ENCODE data around the gene RASD2. TPM values are rescaled to one million over a fixed set of nuclear protein-coding genes. Genes with fewer than 3 reads are reported as not detected.

Gene RASD2
- total and polyA plus RNA-seq, 10 of the 15 experiments (the other 5 are each of a cell fraction or from before 2014, with no cell fraction given) = 0.03 TPM; not detected in 9

GRCh38 chr22:35594686-35595085, 54.1 kb downstream of the RASD2 start:
- Histone ChIP-seq H3K27me3 (replicated peaks in 1 of 2; ENCODE audit: control insufficient read depth in 2 of 2, insufficient read depth in 2 of 2, low read length in 1 of 2) (peaks cover 1 to 4% of the 10 kb centered on the region in 2 experiments; a peak in 1 of 4 replicates), H3K27ac (ENCODE audit: control insufficient read depth, insufficient read depth) (no peak overlapping the region), H3K4me1 (ENCODE audit: control insufficient read depth, insufficient read depth, low read length) (no peaks in the 10 kb centered on the region), H3K9ac (ENCODE audit: control insufficient read depth, insufficient read depth, low read length) (no peak overlapping the region), H2AFZ (ENCODE audit: control insufficient read depth, low read depth, low read length) (no peak overlapping the region), H3K4me3 (no peak overlapping the region), H3K9me3 (replicated peaks; ENCODE audit: control insufficient read depth, insufficient read depth, low read length) (no peaks in the 10 kb centered on the region), H4K20me1 (ENCODE audit: control insufficient read depth, insufficient read depth) (no peaks in the 10 kb centered on the region), H3K36me3 (ENCODE audit: control insufficient read depth in 2 of 2, insufficient read depth in 2 of 2, low read length in 1 of 2) (no peaks in the 10 kb centered on the region), H3K4me2 (ENCODE audit: control insufficient read depth, insufficient read depth) (no peak overlapping the region), H3K79me2 (ENCODE audit: control insufficient read depth, insufficient read depth, low read length) (no peaks in the 10 kb centered on the region)
- no peak for FAIRE-seq
- ChIA-PET POLR2A (no interaction called here), CTCF (no interaction called here), RAD21 (ENCODE audit: unreplicated experiment) (no interaction called here), SMC1A (ENCODE audit: uncharacterized antibody, unreplicated experiment) (no interaction called here)
- intact Hi-C loops (cut with micrococcal nuclease; ENCODE audit: unreplicated experiment) (no loop called here), in situ Hi-C loops (cut with MboI) (no loop called here)
- no TSS peak for BruUV-seq (replicated peaks)
- ATAC-seq = no peak
- DNase-seq (ENCODE audit: low read depth, low spot score) = no peak
- TF ChIP-seq RAD21 (IDR thresholded peaks at IDR 0.05; ENCODE audit: insufficient read depth, low read depth, low read length) (no peak), LARP7 (IDR thresholded peaks at IDR 0.05) (no peak), SMAD5 (IDR thresholded peaks at IDR 0.05; ENCODE audit: low read depth) (no peak), ATF2 (IDR thresholded peaks at IDR 0.05; ENCODE audit: low read length) (no peak)
- WGBS (ENCODE audit: insufficient coverage, insufficient replicate concordance, low lambda C conversion rate, missing lambda C conversion rate) = 49% methylated on average over 5 of the region's 5 CpGs

GRCh38 chr22:35596821-35597220, 56.2 kb downstream of the RASD2 start:
- CTCF ChIA-PET = interaction anchor here (0.8 kb wide), 1 partner anchor 124 kb away, joined by 5 read pairs; no protein-coding TSS in a partner anchor
- H3K4me2 ChIP-seq (ENCODE audit: control insufficient read depth, insufficient read depth) = no peak overlapping the region

More at GRCh38 chr22:35596821-35597220, 56.2 kb downstream of the RASD2 start:
- RAD21 ChIA-PET (ENCODE audit: unreplicated experiment) = no interaction called here
- H3K4me1 ChIP-seq (ENCODE audit: control insufficient read depth, insufficient read depth, low read length) = no peaks in the 10 kb centered on the region
- in situ Hi-C loops (cut with MboI) = no loop called here
- BruUV-seq (replicated peaks) = no TSS peak
- SMC1A ChIA-PET (ENCODE audit: uncharacterized antibody, unreplicated experiment) = no interaction called here
- no peaks in the 10 kb centered on the region for H4K20me1 ChIP-seq (ENCODE audit: control insufficient read depth, insufficient read depth)
- intact Hi-C loops (cut with micrococcal nuclease; ENCODE audit: unreplicated experiment) = no loop called here
- no peak overlapping the region for H3K27ac ChIP-seq (ENCODE audit: control insufficient read depth, insufficient read depth)
- FAIRE-seq (no peak), DNase-seq (ENCODE audit: low read depth, low spot score) (no peak), ATAC-seq (no peak)
- TF ChIP-seq POLR2A (IDR thresholded peaks at IDR 0.05; ENCODE audit: low read depth, low read length) = no peak
- 42% methylated on average over 7 of the region's 7 CpGs for WGBS (ENCODE audit: insufficient coverage, insufficient replicate concordance, low lambda C conversion rate, missing lambda C conversion rate)
- H3K9me3 ChIP-seq (replicated peaks; ENCODE audit: control insufficient read depth, insufficient read depth, low read length) = no peaks in the 10 kb centered on the region
- no peaks in the 10 kb centered on the region for H3K36me3 ChIP-seq (ENCODE audit: control insufficient read depth in 2 of 2, insufficient read depth in 2 of 2, low read length in 1 of 2)
- H2AFZ ChIP-seq (ENCODE audit: control insufficient read depth, low read depth, low read length) = no peak overlapping the region
- no peaks in the 10 kb centered on the region for H3K79me2 ChIP-seq (ENCODE audit: control insufficient read depth, insufficient read depth, low read length)
- POLR2A ChIA-PET = no interaction called here
- H3K9ac ChIP-seq (ENCODE audit: control insufficient read depth, insufficient read depth, low read length) = no peak overlapping the region
- H3K4me3 ChIP-seq = no peak overlapping the region
- H3K27me3 ChIP-seq (replicated peaks in 1 of 2; ENCODE audit: control insufficient read depth in 2 of 2, insufficient read depth in 2 of 2, low read length in 1 of 2) = no peaks in the 10 kb centered on the region

All from GM12878 (cell line).